ENCODE measurements around the gene CEMIP2.

- TF ChIP-seq EZH2 (IDR thresholded peaks at IDR 0.05) = no peak
- TF ChIP-seq POLR2AphosphoS5 (IDR thresholded peaks at IDR 0.05; ENCODE audit: borderline replicate concordance, low read depth, low read length) = no peak
Observed at GRCh38 chr9:71690063-71690688, 78.1 kb downstream of the CEMIP2 start.
